ENCODE measurements around the gene CEP72.

GRCh38 chr5:645421-645820 lies 33.3 kb downstream of the CEP72 start:
- TF ChIP-seq CTCF (optimal IDR thresholded peaks at IDR 0.05 in 1 of 3, IDR thresholded peaks at IDR 0.05 in 1 of 3, conservative IDR thresholded peaks at IDR 0.05 in 1 of 3; ENCODE audit: extremely low read depth in 1 of 3, insufficient read depth in 2 of 3, low read length in 3 of 3) (no peak), EZH2 (IDR thresholded peaks at IDR 0.05; ENCODE audit: low read length) (no peak)

Measured in keratinocyte (primary cell).